ENCODE measurements around the gene PEX14. TPM values are rescaled to one million over a fixed set of nuclear protein-coding genes. Genes with fewer than 3 reads are reported as not detected.

The PEX14 gene
- total and polyA plus RNA-seq, 9 of the 15 experiments (the other 6 are each of a cell fraction or from before 2014, with no cell fraction given): 2.6 to 45.7 (median 22.7) TPM

GRCh38 chr1:10646347-10646861, 171.7 kb downstream of the PEX14 start (continued):
- TF ChIP-seq ID3 (CRISPR knock-in tag; IDR thresholded peaks at IDR 0.05): no peak
- TF ChIP-seq ID3 (tag; IDR thresholded peaks at IDR 0.05): no peak
- TF ChIP-seq JUND (IDR thresholded peaks at IDR 0.05; ENCODE audit: borderline replicate concordance, low read depth, low read length): peak; percentile 96
- TF ChIP-seq JUND (tag; IDR thresholded peaks at IDR 0.05; ENCODE audit: borderline replicate concordance, low read depth, low read length): peak; percentile 92; the same call in 2 of the 3 replicates
- TF ChIP-seq ELF4 (CRISPR knock-in tag; IDR thresholded peaks at IDR 0.05): no peak
- TF ChIP-seq ZBTB7A (IDR thresholded peaks at IDR 0.05; ENCODE audit: borderline replicate concordance, control insufficient read depth, low read depth, low read length): no peak
- no peak for TF ChIP-seq HMG20A (CRISPR knock-in tag; conservative IDR thresholded peaks at IDR 0.05)
- no peak; the same call in 1 of the 2 replicates for TF ChIP-seq MAX (CRISPR knock-in tag; IDR thresholded peaks at IDR 0.05)
- TF ChIP-seq PCBP1 (IDR thresholded peaks at IDR 0.05; ENCODE audit: low read depth, low read length, poor library complexity, severe bottlenecking): no peak
- no peak for TF ChIP-seq CHD2 (IDR thresholded peaks at IDR 0.05; ENCODE audit: low read depth, low read length)
- no peak for TF ChIP-seq HMGN3 (IDR thresholded peaks at IDR 0.05; ENCODE audit: borderline replicate concordance, extremely low read depth, insufficient read length, low read depth, low read length)
- TF ChIP-seq MIER1 (IDR thresholded peaks at IDR 0.05; ENCODE audit: low read depth): no peak
- no peak for TF ChIP-seq ZNF311 (CRISPR knock-in tag; IDR thresholded peaks at IDR 0.05)
- TF ChIP-seq ZBTB12 (CRISPR knock-in tag; IDR thresholded peaks at IDR 0.05): no peak
- no peak for TF ChIP-seq ZNF79 (CRISPR knock-in tag; IDR thresholded peaks at IDR 0.05; ENCODE audit: low read depth)
- TF ChIP-seq PYGO2 (tag; IDR thresholded peaks at IDR 0.05): no peak
- TF ChIP-seq KAT7 (CRISPR knock-in tag; IDR thresholded peaks at IDR 0.05; ENCODE audit: borderline replicate concordance): no peak
- TF ChIP-seq DLX4 (CRISPR knock-in tag; IDR thresholded peaks at IDR 0.05): no peak
- TF ChIP-seq SIX5 (IDR thresholded peaks at IDR 0.05; ENCODE audit: borderline replicate concordance in 1 of 2, insufficient read depth in 1 of 2, low read depth in 1 of 2, low read length in 2 of 2): peak; percentile 91 to 93
- TF ChIP-seq ATF3 (IDR thresholded peaks at IDR 0.05): peak; percentile 97
- peak; percentile 92 for TF ChIP-seq ATF3 (CRISPR knock-in tag; conservative IDR thresholded peaks at IDR 0.05)
- TF ChIP-seq PBX2 (CRISPR knock-in tag; IDR thresholded peaks at IDR 0.05; ENCODE audit: low read depth): no peak
- TF ChIP-seq PBX2 (tag; conservative IDR thresholded peaks at IDR 0.05; ENCODE audit: low read depth): no peak
